Common myeloid progenitor, CD34-positive (primary cell): Measurements from ENCODE around the gene JTB.
A peak's percentile ranks its signal among the peaks of the same experiment; 100 is the strongest.
"Not testable (repeated sequence)": the region's sequence is repeated elsewhere in the genome, so short reads cannot be mapped to it uniquely, and the experiment has no call there.

Experiments used
- CTCF ChIA-PET: fragments of 350-600 bp; sonication (Branson Sonifier 250); formaldehyde crosslinking; loops from one replicate; lab custom pipeline; 2021; ENCODE audit warnings: antibody characterized with exemption; lab: Charles Lee
- POLR2A ChIA-PET: fragments of 350-600 bp; sonication (Branson Sonifier 250); formaldehyde crosslinking; loops from one replicate; lab custom pipeline; 2021; ENCODE audit warnings: antibody characterized with exemption; lab: Charles Lee
- DNase-seq, 3 donors: peaks; one replicate each; pipeline versions ENCODE4 v3.0.0 to v3.0.0-alpha.2; 2013
- H3K27ac ChIP-seq, 2 experiments: 1 replicate in 1 of 2; 2 replicates in 1 of 2; pipeline ENCODE4 v1.7.0; 2013; ENCODE audit warnings: inconsistent platforms in 2 of 2, low read length in 2 of 2, mild to moderate bottlenecking in 2 of 2, low read depth in 1 of 2, moderate library complexity in 1 of 2; ENCODE audit not compliant: severe bottlenecking in 2 of 2, insufficient read depth in 1 of 2, poor library complexity in 1 of 2
- H3K27me3 ChIP-seq, 5 experiments: replicated peaks in 2 of 5; 1 replicate in 3 of 5; 2 replicates in 2 of 5; pipeline versions ENCODE4 v1.6.1 to v1.7.0; 2013; ENCODE audit warnings: low read length in 4 of 5, mild to moderate bottlenecking in 2 of 5, moderate library complexity in 2 of 5, inconsistent platforms in 1 of 5; ENCODE audit not compliant: insufficient read depth in 5 of 5, control insufficient read depth in 4 of 5
- H3K36me3 ChIP-seq, 4 experiments: 1 replicate in 2 of 4; 2 replicates in 2 of 4; pipeline versions ENCODE4 v1.6.1 to v1.7.0; 2013; ENCODE audit warnings: low read length in 3 of 4, control low read depth in 1 of 4, mild to moderate bottlenecking in 1 of 4; ENCODE audit not compliant: control insufficient read depth in 4 of 4, insufficient read depth in 4 of 4
- H3K4me1 ChIP-seq, 4 experiments: 1 replicate in 3 of 4; 2 replicates in 1 of 4; pipeline versions ENCODE4 v1.6.1 to v1.7.1; 2013; ENCODE audit warnings: low read length in 3 of 4, mild to moderate bottlenecking in 3 of 4, control low read depth in 1 of 4, inconsistent platforms in 1 of 4, moderate library complexity in 1 of 4; ENCODE audit not compliant: control insufficient read depth in 4 of 4, insufficient read depth in 4 of 4; ENCODE audit errors: control extremely low read depth in 1 of 4
- H3K4me3 ChIP-seq, 7 experiments: 1 replicate in 4 of 7; 2 replicates in 3 of 7; pipeline versions ENCODE4 v1.5.1 to v1.7.0; 2013; ENCODE audit warnings: mild to moderate bottlenecking in 7 of 7, low read length in 6 of 7, moderate library complexity in 6 of 7, inconsistent platforms in 2 of 7, low read depth in 2 of 7, control low read depth in 1 of 7; ENCODE audit not compliant: insufficient read depth in 4 of 7, control insufficient read depth in 1 of 7; ENCODE audit errors: extremely low read depth in 1 of 7
- H3K9me3 ChIP-seq, 5 experiments: 1 replicate in 4 of 5; 2 replicates in 1 of 5; pipeline versions ENCODE4 v1.6.1 to v1.7.1; 2013; ENCODE audit warnings: low read length in 4 of 5, mild to moderate bottlenecking in 2 of 5, inconsistent platforms in 1 of 5, low read depth in 1 of 5, moderate library complexity in 1 of 5; ENCODE audit not compliant: control insufficient read depth in 4 of 5, insufficient read depth in 2 of 5; ENCODE audit errors: control extremely low read depth in 1 of 5
- WGBS: methylation state at CpG from one replicate; pipeline ENCODE4 v1.1.5; 2013; ENCODE audit not compliant: insufficient coverage; 5-methylcytosine and 5-hydroxymethylcytosine counted together

JTB gene

DNA sequence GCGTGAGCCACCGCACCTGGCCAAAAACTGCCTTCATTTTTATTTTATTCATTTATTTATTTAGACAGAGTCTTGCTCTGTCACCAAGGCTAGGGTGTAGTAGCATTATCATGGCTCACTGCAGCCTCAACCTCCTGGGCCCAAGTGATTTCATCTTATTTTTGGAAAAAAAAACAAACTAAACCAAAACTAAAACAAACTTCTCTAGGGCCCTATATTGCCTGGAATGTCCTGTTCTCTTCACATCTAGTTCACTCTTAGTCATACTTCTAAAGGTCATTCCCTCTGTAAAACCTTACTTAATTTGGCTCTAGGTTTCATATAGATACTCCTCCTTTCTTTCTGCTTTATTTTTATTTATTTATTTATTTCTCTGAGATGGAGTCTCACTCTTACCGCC lies 28.7 kb upstream of the JTB start:
- WGBS, result no CpG with 5 or more reads among the region's 3 CpGs
- Histone ChIP-seq H3K4me1 (no peaks in the 10 kb centered on the region), H3K27me3 (no peaks in the 10 kb centered on the region), H3K36me3 (no peaks in the 10 kb centered on the region), H3K4me3 (no peak overlapping the region), H3K27ac (no peak overlapping the region), H3K9me3 (no peaks in the 10 kb centered on the region)
- CTCF ChIA-PET, result no interaction called here
- no peak for DNase-seq
- POLR2A ChIA-PET, result no interaction called here

- H3K36me3 ChIP-seq, result peaks cover 0 to 4% (median 2%) of the 10 kb centered on the region in 4 experiments
- no peaks in the 10 kb centered on the region for H3K27me3 ChIP-seq
- 100% methylated on average over 1 of the region's 4 CpGs for WGBS
- no peak overlapping the region for H3K4me3 ChIP-seq
- ChIA-PET CTCF (interaction anchor here (0.6 kb wide), 1 partner anchor 105 kb away, joined by 3 read pairs; no protein-coding TSS in a partner anchor), POLR2A (no interaction called here)
- H3K9me3 ChIP-seq, result no peaks in the 10 kb centered on the region
- H3K4me1 ChIP-seq, result no peaks in the 10 kb centered on the region
- H3K27ac ChIP-seq, result no peak overlapping the region
- DNase-seq, result no peak
Measured at GRCh38 chr1:154000420-154000819, 22.9 kb upstream of the JTB start.

- DNase-seq, H3K4me3 ChIP-seq, CTCF ChIA-PET, H3K9me3 ChIP-seq, H3K27me3 ChIP-seq, POLR2A ChIA-PET, H3K27ac ChIP-seq: not testable (repeated sequence)
- WGBS, result 96% methylated on average over 3 of the region's 10 CpGs
- peaks cover 6 to 32% (median 21%) of the 10 kb centered on the region in 4 experiments for H3K36me3 ChIP-seq
- peaks cover 2 to 12% (median 7%) of the 10 kb centered on the region in 4 experiments for H3K4me1 ChIP-seq
Measured at GRCh38 chr1:153996882-153997281, 19.4 kb upstream of the JTB start.

DNA sequence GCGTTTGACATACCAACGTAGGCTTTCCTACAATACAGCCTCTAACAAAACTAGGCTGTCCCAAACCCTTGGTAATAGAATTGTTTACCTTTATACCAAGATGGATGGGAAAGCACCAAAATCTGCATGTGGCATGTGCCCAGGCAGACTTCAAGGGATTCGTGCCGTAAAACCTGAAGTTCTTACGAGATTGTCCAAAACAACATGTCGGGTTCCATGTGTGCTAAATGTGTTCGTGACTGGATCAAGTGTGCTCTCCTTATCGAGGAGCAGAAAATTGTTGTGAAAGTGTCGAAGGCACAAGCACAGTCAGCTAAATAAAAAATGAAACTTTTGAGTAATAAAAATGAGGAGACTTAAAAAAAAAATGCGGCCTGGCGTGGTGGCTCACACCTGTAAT lies 18.2 kb upstream of the JTB start:
- CTCF ChIA-PET, result no interaction called here
- Histone ChIP-seq H3K27ac (no peak overlapping the region), H3K4me3 (no peak overlapping the region), H3K36me3 (peaks cover 6 to 40% (median 22%) of the 10 kb centered on the region in 4 experiments), H3K4me1 (peaks cover 10 to 19% (median 15%) of the 10 kb centered on the region in 4 experiments), H3K27me3 (no peaks in the 10 kb centered on the region), H3K9me3 (no peaks in the 10 kb centered on the region)
- POLR2A ChIA-PET, result no interaction called here
- no peak for DNase-seq
- WGBS, result 98% methylated on average over 11 of the region's 11 CpGs

- POLR2A ChIA-PET, result interaction anchor here (0.6 kb wide), 1 partner anchor 1574 kb away, joined by 4 read pairs; no protein-coding TSS in a partner anchor
- H3K36me3 ChIP-seq, result peaks cover 6 to 40% (median 22%) of the 10 kb centered on the region in 4 experiments
- H3K4me3 ChIP-seq, result no peak overlapping the region
- DNase-seq, result no peak
- peaks cover 10 to 19% (median 16%) of the 10 kb centered on the region in 4 experiments for H3K4me1 ChIP-seq
- 100% methylated on average over 2 of the region's 3 CpGs for WGBS
- CTCF ChIA-PET, result no interaction called here
- no peak overlapping the region for H3K27ac ChIP-seq
- H3K9me3 ChIP-seq, result no peaks in the 10 kb centered on the region
- no peaks in the 10 kb centered on the region for H3K27me3 ChIP-seq
Measured at GRCh38 chr1:153995202-153995601, 17.7 kb upstream of the JTB start.

DNA sequence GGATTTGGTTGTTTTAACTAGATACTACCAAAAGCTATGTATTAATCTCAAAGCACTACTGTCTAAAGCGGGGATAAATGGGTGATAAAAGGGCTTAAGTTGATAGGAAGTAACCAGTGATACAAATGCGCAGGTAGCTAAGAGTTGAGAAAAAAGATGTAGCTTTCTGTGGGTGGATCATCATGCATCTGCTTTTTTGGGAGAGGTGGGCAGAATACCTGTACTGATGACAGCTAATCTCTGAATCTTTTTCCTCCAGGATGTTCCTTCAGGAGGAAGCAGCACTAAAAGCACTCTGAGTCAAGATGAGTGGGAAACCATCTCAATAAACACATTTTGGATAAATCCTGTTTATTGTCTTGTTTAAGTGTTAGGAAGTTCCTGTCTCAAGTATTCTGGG lies 14.3 kb upstream of the JTB start:
- Histone ChIP-seq H3K27me3 (no peaks in the 10 kb centered on the region), H3K9me3 (no peaks in the 10 kb centered on the region), H3K4me1 (peaks cover 10 to 23% (median 18%) of the 10 kb centered on the region in 4 experiments), H3K27ac (peak overlapping the region in 1 of 2 experiments; percentile 100), H3K36me3 (peaks cover 6 to 40% (median 22%) of the 10 kb centered on the region in 4 experiments), H3K4me3 (peak overlapping the region in 6 of 7 experiments; percentile 90 to 100 (median 95))
- 100% methylated on average over 1 of the region's 2 CpGs for WGBS
- no peak for DNase-seq
- ChIA-PET CTCF (interaction anchor here (1.1 to 1.6 kb wide), 2 partner anchors 19 to 334 kb away, joined by 3 to 4 read pairs; no protein-coding TSS in a partner anchor), POLR2A (interaction anchor here (1.5 to 2.0 kb wide), 2 partner anchors 25 to 46 kb away, joined by 3 to 12 read pairs; partner anchors contain the start of gene CREB3L4)

DNA sequence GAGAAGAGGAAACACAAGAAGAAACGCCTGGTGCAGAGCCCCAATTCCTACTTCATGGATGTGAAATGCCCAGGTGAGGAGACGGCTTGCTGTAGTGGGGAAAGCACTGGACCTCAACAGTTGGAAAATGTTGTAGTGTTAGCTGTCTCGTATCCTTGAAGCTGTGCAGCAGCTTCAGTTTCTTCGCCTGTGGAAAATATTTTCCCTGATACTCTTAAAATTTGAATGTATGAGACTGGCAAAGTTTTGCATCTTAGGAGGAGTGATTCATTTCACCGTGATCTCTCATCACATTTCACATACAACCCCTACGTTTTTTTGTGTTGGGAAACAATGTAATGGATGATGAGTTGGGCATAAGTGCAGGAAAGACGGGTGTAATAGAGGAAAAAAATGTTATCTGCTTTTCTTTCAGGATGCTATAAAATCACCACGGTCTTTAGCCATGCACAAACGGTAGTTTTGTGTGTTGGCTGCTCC lies 13.7 kb upstream of the JTB start:
- POLR2A ChIA-PET, result interaction anchor here (0.5 to 2.0 kb wide), 11 partner anchors 11 to 450 kb away, joined by 3 to 12 read pairs (median 3); partner anchors contain the start of genes CREB3L4, CRTC2, JTB and S100A5
- Histone ChIP-seq H3K9me3 (no peaks in the 10 kb centered on the region), H3K4me1 (peaks cover 13 to 29% (median 23%) of the 10 kb centered on the region in 4 experiments), H3K36me3 (peaks cover 6 to 40% (median 22%) of the 10 kb centered on the region in 4 experiments), H3K27ac (peak overlapping the region; percentile 99 to 100), H3K4me3 (peak overlapping the region; percentile 90 to 100 (median 95)), H3K27me3 (no peaks in the 10 kb centered on the region)
- DNase-seq, result no peak
- CTCF ChIA-PET, result interaction anchor here (1.1 to 2.0 kb wide), 3 partner anchors 19 to 335 kb away, joined by 3 to 6 read pairs (median 4); no protein-coding TSS in a partner anchor
- 0% methylated on average over 1 of the region's 9 CpGs for WGBS
